Fibroblast of lung (primary cell): Measurements from ENCODE around the gene HYCC1.

Source experiments
- CTCF ChIP-seq, 2 donors: IDR thresholded peaks in 1 of 2; conservative IDR thresholded peaks in 1 of 2; 1 replicate in 1 of 2; 2 replicates in 1 of 2; pipeline ENCODE4 v1.5.1; 2011 to 2012; ENCODE audit warnings: low read length in 2 of 2, control low read depth in 1 of 2, inconsistent platforms in 1 of 2, low read depth in 1 of 2, mild to moderate bottlenecking in 1 of 2
- EZH2 ChIP-seq: IDR thresholded peaks from 2 replicates; pipeline ENCODE4 v1.5.1; 2012; ENCODE audit warnings: low read length, control low read depth, mild to moderate bottlenecking; ENCODE audit errors: missing control alignments

- TF ChIP-seq CTCF (conservative IDR thresholded peaks at IDR 0.05 in 1 of 2, IDR thresholded peaks at IDR 0.05 in 1 of 2; ENCODE audit: low read depth in 1 of 2, low read length in 2 of 2) (no peak), EZH2 (no peak)
Observed at GRCh38 chr7:23022851-23023250, 8.9 kb upstream of the HYCC1 start.
